ENCODE data around the gene PWWP2B. TPM values are rescaled to one million over a fixed set of nuclear protein-coding genes. Genes with fewer than 3 reads are reported as not detected.

Gene PWWP2B
- total and polyA plus RNA-seq, 11 donors: 10.5 to 23.5 (median 15.3) TPM

- TF ChIP-seq POLR2A (IDR thresholded peaks at IDR 0.05) (no peak), CTCF (IDR thresholded peaks at IDR 0.05) (no peak)
- no peaks in the 10 kb centered on the region for H3K9me3 ChIP-seq
- ATAC-seq: peak in 3 of 4 donors; percentile 19 to 33 (median 24)
- DNase-seq: peak in 4 of 5 donors; percentile 58 to 83 (median 66)
- H3K4me3 ChIP-seq: no peak overlapping the region
- 79 to 85% (median 81%) methylated on average over 9 to 15 of the region's 15 CpGs for WGBS, 4 donors
- H3K27me3 ChIP-seq: no peaks in the 10 kb centered on the region
- no peaks in the 10 kb centered on the region for H3K36me3 ChIP-seq
- H3K4me1 ChIP-seq: peaks cover 0 to 63% (median 16%) of the 10 kb centered on the region in 12 donors
- H3K27ac ChIP-seq: peak overlapping the region in 3 of 12 donors; percentile 47 to 93 (median 79)
- intact Hi-C loops (cut with DNase I): no loop called here
Observed at GRCh38 chr10:132448248-132448731, 51.3 kb downstream of the PWWP2B start.

DNA sequence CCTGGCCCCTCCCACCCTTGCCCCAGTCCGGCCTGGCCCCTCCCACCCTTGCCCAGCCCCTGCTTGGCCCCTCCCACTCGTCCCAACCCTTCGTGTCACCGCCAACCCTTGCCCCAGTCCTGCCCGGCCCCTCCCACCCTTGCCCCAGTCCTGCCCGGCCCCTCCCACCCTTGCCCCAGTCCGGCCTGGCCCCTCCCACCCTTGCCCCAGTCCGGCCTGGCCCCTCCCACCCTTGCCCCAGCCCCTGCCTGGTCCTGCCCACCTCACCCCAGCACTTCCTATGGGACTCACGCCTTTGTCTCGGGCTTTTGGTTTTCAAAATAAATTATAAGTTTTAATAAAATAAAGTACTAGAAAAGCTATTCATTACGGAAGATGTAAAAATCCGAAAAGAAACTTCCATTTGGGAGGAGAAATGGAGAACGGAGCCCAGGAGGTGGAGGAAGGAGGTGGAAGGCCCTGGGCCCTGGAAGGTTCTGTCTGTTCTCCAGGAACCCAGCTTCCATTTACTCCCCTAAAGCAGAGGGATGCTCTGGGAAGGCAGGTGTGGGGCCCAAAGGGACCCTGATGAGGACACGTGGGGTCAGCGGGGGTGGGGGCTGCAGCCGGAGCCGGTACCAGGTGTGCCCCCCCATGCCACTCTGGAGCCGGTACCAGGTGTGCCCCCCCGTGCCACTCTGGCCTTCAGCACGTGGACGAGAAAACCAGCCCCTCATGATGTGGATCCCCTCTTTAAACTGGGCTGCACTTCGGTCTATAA lies 52.2 kb downstream of the PWWP2B start:
- Histone ChIP-seq H3K36me3 (no peaks in the 10 kb centered on the region), H3K4me3 (no peak overlapping the region), H3K4me1 (peaks cover 0 to 64% (median 19%) of the 10 kb centered on the region in 12 donors), H3K9me3 (no peaks in the 10 kb centered on the region), H3K27ac (peak overlapping the region in 2 of 12 donors; percentile 44 to 75), H3K27me3 (no peaks in the 10 kb centered on the region)
- DNase-seq: peak in 3 of 5 donors; percentile 24 to 75 (median 26)
- no peak for ATAC-seq
- no peak for TF ChIP-seq CTCF (IDR thresholded peaks at IDR 0.05)
- intact Hi-C loops (cut with DNase I): no loop called here
- WGBS, 4 donors: 65 to 82% (median 72%) methylated on average over 15 to 22 of the region's 22 CpGs

DNA sequence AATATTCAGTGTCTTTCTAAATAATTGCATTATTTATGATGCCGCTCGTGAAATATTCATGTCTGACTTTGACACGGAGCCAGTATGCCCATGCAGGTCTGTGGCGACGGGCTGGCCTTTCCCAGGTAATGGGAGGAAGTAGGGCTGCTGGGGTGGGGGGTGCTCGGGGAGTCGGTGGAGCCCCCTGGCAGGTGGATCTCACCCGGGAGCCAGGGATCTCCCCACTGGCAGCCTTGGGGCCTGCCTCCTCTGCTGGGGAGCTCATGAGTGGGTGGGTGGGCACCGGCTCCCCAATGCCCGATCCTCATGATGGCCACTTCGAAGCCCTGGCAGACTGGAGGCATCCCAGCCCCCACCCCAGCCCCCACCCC lies 52.8 kb downstream of the PWWP2B start:
- Histone ChIP-seq H3K36me3 (no peaks in the 10 kb centered on the region), H3K4me1 (peaks cover 0 to 58% (median 19%) of the 10 kb centered on the region in 12 donors), H3K27me3 (no peaks in the 10 kb centered on the region), H3K4me3 (no peak overlapping the region), H3K27ac (peak overlapping the region in 1 of 12 donors; percentile 75), H3K9me3 (no peaks in the 10 kb centered on the region)
- intact Hi-C loops (cut with DNase I): loop anchor here in 8 of 10 donors (2.0 to 10.0 kb wide), 5 partner anchors 57 to 675 kb away; no protein-coding TSS in a partner anchor
- TF ChIP-seq CTCF (IDR thresholded peaks at IDR 0.05) (no peak), POLR2A (IDR thresholded peaks at IDR 0.05) (no peak)
- WGBS, 4 donors: 76 to 91% (median 80%) methylated on average over 8 to 11 of the region's 11 CpGs
- no peak for ATAC-seq
- peak in 3 of 5 donors; percentile 17 to 44 (median 31) for DNase-seq

- no peak for TF ChIP-seq CTCF (IDR thresholded peaks at IDR 0.05)
- TF ChIP-seq POLR2A (IDR thresholded peaks at IDR 0.05): no peak
- Histone ChIP-seq H3K27me3 (no peaks in the 10 kb centered on the region), H3K36me3 (no peaks in the 10 kb centered on the region), H3K27ac (no peak overlapping the region), H3K4me1 (peaks cover 0 to 51% (median 19%) of the 10 kb centered on the region in 12 donors), H3K4me3 (no peak overlapping the region), H3K9me3 (no peaks in the 10 kb centered on the region)
- intact Hi-C loops (cut with DNase I): loop anchor here in 8 of 10 donors (2.0 to 10.0 kb wide), 5 partner anchors 58 to 674 kb away; no protein-coding TSS in a partner anchor
- no peak for ATAC-seq
- 84 to 94% (median 87%) methylated on average over 3 to 9 of the region's 9 CpGs for WGBS, 4 donors
- DNase-seq: peak in 2 of 5 donors; percentile 19 to 57
Observed at GRCh38 chr10:132450466-132450824, 53.4 kb downstream of the PWWP2B start.

Data from heart left ventricle (tissue), 16 donors.